C4-2B (cell line): ENCODE measurements around the gene GSPT2.

ENCODE experiments used
- H3K27ac ChIP-seq: fragments of 450-650 bp; 2 replicates; pipeline ENCODE4 v1.5.1; 2017
- CTCF ChIP-seq: fragments of 450-650 bp; conservative IDR thresholded peaks from 2 replicates; pipeline ENCODE4 v1.5.1; 2017; ENCODE audit warnings: mild to moderate bottlenecking
- ZFX ChIP-seq: fragments of 450-650 bp; IDR thresholded peaks from 2 replicates; pipeline ENCODE4 v1.6.1; 2017

The GSPT2 gene

DNA sequence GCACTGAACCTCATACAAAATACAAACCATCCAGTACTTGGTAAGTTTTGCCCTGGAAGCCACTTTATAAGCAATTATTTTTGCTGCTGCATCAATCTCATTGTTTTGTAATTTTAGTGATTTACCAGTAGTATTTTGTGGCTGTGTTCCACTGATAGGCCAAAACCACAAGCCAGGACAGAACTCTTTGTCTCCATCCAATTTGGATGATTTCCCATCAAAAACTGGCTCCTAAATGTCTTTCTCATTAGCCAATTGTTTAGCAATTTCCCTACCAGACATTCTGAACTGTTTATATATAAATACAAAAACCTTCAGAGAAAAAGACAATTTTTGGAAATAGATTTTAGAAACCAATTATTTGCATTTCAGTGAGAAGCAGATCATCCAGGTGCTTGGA lies 4.4 kb downstream of the GSPT2 start:
- no peak for TF ChIP-seq ZFX
- TF ChIP-seq CTCF, result no peak
- no peak overlapping the region for H3K27ac ChIP-seq

DNA sequence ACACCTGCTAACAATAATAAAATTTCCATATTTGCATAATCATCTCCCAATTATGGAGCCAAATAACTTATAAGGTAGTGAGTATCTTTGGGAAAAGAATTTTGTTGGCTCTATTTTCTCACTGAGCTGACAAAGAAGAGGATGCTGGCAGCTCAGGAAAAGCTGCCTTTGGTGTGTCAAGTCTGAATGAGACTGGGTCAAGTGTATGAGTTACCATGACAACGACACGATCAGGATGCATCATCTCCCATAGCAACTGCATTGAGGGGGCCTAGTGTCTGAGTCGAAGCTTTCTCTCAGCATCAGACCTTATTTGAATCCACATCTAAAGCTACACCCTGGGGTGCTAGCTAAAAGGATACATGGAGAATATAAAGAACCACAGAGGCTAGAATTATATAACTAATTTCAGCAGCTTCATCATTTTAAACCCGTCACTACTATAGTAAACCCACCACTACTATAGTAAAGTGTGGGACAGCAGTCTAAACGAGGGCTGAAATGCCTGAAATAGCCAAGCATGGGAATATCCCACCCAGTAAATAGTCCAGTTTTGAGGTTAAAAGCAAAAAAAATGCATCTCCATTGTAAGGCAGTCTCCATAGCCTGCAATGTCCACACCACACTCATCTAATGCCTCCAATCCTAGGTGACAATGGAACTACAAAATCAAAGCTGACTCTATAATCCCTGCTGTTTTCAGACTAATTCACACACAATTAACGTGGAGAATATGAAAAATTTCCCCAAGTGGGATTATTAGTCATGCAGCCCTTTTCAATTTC lies 16.0 kb downstream of the GSPT2 start:
- no peak overlapping the region for H3K27ac ChIP-seq
- no peak for TF ChIP-seq ZFX
- no peak for TF ChIP-seq CTCF

DNA sequence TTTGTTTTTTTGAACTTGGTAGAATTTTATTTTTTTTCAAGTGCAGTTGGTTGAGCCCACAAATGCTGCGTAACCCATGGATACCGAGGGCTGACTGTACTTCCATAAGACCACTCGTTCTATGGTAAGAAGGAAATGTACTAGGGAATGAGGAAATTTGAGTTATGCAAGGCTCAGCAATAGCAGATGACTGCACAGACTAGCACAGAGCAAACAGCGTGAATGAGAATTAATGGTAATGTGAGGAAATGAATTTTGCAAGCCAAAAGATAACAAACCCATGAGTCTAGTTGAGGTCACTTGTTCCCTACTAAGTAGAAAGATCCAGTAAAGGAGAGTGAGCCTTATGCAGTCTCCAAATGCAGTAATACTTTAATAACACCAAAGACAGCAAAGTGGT lies 17.4 kb downstream of the GSPT2 start:
- TF ChIP-seq CTCF (no peak), ZFX (no peak)
- H3K27ac ChIP-seq, result no peak overlapping the region

DNA sequence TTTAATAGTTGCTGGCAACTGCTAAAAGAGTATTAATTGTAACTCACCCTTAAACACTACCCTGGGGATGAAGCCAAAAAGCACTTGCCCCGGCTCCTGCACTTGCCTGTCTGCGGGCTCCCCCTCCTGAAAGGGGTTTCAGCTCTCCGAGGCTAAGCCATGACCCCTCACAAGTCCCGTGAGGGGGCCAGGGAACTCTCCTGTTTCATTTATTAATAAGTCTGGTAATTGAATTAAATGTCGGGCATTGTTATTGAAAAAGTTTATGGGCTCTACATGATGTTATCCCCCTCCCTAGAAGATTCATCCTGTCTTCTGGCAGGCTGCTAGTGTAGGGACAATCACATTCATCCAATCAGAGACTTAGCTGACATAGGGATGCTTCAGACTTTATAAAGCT lies 23.3 kb downstream of the GSPT2 start:
- TF ChIP-seq CTCF, result no peak
- no peak for TF ChIP-seq ZFX
- H3K27ac ChIP-seq, result no peak overlapping the region

DNA sequence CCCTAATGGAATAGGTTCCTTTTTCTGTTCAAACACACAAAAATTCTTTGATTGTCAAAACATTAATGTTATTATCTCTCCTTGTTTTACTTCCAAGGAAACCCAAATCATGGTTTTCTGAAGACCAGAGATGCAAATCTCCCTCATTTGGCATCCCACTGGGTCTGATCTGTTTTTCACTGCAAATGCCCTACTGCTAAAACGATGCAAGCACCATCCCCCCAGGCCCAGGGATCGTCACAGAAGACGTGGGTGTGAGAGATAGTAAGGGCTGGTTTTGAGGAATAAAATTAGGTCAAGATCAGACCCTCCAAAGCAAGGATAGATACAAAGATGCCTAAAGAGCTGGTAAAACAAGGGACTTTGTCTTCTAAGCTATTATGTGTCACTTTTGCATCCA lies 33.6 kb downstream of the GSPT2 start:
- H3K27ac ChIP-seq, result no peak overlapping the region
- TF ChIP-seq ZFX (no peak), CTCF (no peak)

DNA sequence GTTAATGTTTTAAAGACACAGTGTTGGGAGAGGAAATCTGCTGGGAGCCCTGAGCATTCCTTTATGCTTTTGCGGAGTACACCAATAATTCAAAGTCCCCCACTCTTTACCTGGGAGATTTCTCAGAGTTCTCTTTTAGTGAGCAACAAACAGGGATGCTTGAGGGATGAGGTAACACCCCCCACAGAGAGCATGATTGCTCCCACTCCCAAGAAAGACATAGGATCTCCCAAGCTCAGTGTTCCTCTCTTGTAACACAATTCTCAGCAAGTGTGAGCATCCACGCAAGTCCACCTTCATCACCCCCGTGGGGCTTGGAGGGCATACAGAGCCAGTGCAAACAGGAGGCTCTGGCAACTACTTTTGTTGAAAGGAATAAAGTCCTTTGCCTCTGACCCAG lies 36.1 kb downstream of the GSPT2 start:
- no peak overlapping the region for H3K27ac ChIP-seq
- TF ChIP-seq ZFX, result no peak
- no peak for TF ChIP-seq CTCF

DNA sequence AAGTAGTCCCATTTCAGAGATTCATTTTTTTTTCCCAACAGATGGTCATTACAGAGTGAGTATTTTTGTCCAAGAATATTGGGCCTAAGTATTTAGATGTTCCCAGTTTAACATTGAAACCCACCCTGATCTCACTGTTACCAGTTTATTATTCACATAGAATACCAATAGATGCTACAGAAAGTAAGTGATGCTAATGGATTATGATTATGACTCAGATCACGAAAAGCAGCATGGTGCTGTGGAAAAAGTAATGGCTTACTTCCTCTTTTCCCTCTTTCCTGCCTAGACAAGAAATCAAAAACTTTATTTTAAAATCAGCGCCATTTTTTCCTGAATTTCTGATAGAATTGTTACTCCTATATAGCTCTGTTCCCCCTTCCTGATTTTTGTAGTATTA lies 51.9 kb downstream of the GSPT2 start:
- no peak for TF ChIP-seq ZFX
- no peak for TF ChIP-seq CTCF

More for the DNA sequence above, 51.9 kb downstream of the GSPT2 start:
- no peak overlapping the region for H3K27ac ChIP-seq
